Erythroblast (primary cell): ENCODE data around the gene NUP42.

ENCODE experiments used
- DNase-seq, 2 experiments: peaks; one replicate each; lab custom pipeline; 2025; lab: John Stamatoyannopoulos, UW
- GATA1 ChIP-seq: IDR thresholded peaks from 2 replicates; pipeline ENCODE4 v1.6.1; 2011; ENCODE audit warnings: low read depth, mild to moderate bottlenecking, control low read depth, low read length, moderate library complexity
- POLR2A ChIP-seq: IDR thresholded peaks from 2 replicates; pipeline ENCODE4 v1.6.1; 2011; ENCODE audit warnings: mild to moderate bottlenecking, low read length

The NUP42 gene, protein sequence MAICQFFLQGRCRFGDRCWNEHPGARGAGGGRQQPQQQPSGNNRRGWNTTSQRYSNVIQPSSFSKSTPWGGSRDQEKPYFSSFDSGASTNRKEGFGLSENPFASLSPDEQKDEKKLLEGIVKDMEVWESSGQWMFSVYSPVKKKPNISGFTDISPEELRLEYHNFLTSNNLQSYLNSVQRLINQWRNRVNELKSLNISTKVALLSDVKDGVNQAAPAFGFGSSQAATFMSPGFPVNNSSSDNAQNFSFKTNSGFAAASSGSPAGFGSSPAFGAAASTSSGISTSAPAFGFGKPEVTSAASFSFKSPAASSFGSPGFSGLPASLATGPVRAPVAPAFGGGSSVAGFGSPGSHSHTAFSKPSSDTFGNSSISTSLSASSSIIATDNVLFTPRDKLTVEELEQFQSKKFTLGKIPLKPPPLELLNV

DNA sequence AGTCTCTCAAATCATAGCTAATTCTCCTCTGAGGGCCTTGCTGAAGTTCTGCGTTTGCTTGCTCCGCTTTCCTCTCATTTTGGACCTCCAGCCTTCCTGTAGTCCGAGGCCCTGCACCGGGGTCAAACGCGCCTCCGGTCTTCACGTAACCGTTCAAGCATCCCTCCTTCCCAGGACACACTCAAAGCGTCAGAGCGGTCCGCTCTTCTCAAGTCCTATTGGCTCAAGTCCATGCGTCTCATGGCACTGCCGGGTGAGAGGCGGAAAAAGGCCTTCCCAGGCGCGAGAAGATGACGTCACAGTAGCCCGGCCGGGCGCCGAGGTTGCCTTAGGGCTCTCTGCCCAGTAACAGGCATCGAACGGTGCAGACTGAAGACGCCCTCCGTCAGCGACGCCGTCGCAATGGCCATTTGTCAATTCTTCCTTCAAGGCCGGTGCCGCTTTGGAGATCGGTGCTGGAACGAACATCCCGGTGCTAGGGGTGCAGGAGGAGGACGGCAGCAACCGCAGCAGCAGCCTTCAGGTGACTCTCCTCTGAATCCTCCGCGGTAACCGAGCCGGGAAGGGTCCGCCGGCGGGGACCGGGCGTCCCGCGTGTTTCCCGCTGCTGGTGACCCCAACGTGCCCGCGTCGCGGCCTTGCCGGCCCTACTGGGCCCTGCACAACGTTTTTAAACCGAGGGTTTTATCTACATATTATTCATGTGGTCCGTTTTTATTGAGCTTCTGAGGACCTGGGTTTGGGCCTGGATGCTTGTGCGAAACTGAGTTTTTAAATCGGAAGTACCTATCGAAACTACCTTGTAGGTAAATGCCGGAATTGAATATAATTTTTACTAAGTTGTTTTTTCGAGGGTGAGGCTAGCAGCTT is at the start of gene NUP42:
TSS of gene NUP42 (plus strand) at position 365 of the 870 bp plus-strand sequence. CDS start at position 403, 38 bp downstream.
- TF ChIP-seq GATA1 (no peak), POLR2A (peak; percentile 98)
- DNase-seq = peak; percentile 99 to 100

GRCh38 chr7:23133797-23134196 is 48.1 kb upstream of the NUP42 start:
- no peak for TF ChIP-seq POLR2A
- no peak for TF ChIP-seq GATA1
- no peak for DNase-seq

DNA sequence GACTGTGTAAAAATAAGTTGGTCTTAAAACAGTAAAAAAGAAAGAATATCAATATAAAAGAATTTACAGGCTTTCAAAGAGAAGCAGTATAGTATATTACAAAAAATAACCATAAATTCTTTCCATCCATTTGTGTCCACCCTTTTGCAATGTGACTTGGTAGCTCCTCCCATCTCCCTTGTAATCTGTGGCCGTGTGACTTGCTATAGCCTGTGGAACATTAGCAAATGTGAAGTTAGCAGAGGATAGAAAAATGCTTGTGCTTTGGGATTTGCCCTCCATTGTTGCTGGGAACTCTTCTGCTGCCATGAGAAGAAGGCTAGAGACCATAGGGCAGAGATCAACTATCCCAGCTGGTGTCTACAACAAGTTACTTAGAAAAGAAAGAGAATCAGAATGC is 46.1 kb upstream of the NUP42 start:
- TF ChIP-seq POLR2A = no peak
- TF ChIP-seq GATA1 = no peak
- no peak for DNase-seq

DNA sequence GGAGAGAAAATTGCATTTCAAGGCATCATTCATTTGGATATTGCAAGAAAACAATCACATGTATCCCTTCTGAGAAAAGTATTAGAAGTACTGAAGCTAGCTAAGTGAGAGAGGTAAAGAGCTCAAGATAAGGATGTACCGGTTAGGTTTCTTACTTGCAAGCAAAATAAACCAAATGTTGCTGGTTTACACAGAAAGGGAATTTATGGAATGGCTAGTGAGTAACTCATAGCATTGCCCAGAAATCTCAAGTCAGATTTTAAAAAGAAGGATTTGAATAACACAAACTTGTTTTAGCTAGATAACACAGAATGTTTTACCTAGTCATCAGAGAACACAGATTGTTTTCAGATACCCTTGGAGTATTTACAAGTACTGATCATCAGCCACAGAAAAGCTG is 45.6 kb upstream of the NUP42 start:
- TF ChIP-seq POLR2A (no peak), GATA1 (no peak)
- no peak for DNase-seq

DNA sequence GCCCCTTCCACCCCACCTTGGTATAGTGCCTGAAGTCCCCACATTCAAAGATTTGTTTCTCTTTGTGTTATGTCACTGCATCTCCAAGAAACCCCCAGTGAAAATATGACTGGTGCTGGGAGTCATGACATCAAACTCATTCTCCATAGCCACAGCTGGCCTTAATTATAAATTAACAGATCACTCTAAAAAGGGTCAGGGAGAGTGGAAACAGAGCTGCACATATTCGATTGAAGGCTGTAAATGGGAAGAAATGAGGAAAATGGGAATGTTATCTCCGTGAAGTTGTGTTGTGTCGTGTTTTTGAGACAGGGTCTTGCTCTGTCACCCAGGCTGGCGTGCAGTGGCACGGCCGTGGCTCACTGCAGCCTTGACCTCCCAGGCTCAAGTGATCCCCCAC is 24.2 kb upstream of the NUP42 start:
- TF ChIP-seq POLR2A (no peak), GATA1 (no peak)
- no peak for DNase-seq

- TF ChIP-seq GATA1 (no peak), POLR2A (no peak)
- DNase-seq = no peak
Measured at GRCh38 chr7:23158546-23158945, 23.3 kb upstream of the NUP42 start.

DNA sequence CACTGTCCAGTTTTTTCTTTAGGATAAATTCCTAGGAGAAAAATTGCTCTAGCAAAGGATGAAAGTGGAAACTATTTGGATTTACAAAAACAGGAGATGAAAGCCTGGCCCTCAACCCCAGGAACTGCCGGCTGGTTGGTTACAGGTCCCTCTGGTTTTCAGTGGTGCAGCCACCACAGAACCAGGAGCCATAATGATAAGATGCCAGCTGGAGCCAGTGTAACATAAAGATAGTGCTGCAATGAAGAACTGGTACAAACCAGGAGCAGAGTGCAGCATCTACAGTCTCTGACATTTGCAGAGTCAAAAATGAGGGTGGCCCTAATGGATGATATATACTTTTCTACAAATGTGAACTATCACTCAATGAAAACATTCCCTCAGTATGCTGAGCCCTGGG is 20.4 kb upstream of the NUP42 start:
- TF ChIP-seq POLR2A (no peak), GATA1 (no peak)
- peak; percentile 76 to 91 for DNase-seq

GRCh38 chr7:23164846-23165245 is 17.0 kb upstream of the NUP42 start:
- peak; percentile 56 to 84 for DNase-seq
- TF ChIP-seq POLR2A (no peak), GATA1 (no peak)

DNA sequence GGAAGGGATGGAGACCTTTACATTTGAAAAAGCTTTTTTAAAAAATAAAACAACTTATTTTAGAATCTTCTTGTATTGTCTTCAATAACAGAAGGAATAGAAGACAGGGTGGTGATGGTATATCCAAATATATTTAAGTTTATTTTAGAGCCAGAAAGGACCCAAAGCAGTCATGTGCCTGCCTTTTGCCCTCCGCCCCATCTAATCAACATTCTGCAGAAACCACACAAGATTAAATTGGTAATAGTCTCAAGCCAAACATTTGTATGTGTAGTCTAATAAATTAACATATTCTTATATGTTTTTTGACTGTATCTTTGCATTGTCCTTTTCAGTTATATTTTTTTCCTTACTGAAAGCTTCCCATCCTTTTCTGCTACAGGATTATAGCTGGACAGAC is 16.5 kb upstream of the NUP42 start:
- TF ChIP-seq POLR2A = no peak
- TF ChIP-seq GATA1 = no peak
- DNase-seq = peak; percentile 47 to 69

- peak in 1 of 2 experiments; percentile 7 for DNase-seq
Measured at GRCh38 chr7:23167691-23168090, 14.2 kb upstream of the NUP42 start.

DNA sequence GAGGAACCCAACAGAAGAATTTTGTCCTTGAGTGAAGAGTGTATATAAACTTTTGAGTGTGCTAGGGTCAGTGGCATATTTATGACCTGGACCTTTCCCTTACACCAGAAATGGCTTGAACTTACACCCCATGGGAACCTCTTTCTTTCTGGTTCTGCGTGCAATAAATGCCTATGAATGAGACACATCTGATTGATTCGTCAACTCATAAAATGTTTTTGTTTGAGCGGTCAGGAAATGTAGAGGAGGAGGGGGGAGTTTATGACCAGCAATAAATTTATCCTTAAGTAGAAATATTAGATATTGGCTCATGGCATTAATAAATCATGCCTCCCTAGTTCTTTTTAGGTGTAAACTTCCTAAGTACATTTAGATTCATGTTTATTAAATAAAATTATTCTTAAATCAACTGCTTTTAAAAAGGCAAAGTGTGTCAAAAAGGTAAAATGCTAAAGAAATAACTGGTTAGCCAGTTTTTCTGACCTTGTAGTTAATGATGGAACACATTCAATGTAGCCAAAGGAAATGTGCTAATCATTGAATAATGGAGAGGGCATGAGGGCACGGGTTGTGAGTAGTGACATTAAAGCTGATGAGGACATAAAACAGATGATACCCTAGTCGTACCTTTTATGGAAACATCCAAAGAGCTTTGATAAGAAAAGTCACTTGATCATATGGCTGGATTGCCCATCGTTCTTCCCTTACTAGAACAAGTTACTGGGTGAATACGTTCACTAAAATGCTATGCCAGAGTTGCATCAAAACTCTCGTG is 13.6 kb upstream of the NUP42 start:
- DNase-seq = no peak
- TF ChIP-seq POLR2A (no peak), GATA1 (no peak)

More at GRCh38 chr7:23167691-23168090, 14.2 kb upstream of the NUP42 start:
- TF ChIP-seq GATA1 (no peak), POLR2A (no peak)

DNA sequence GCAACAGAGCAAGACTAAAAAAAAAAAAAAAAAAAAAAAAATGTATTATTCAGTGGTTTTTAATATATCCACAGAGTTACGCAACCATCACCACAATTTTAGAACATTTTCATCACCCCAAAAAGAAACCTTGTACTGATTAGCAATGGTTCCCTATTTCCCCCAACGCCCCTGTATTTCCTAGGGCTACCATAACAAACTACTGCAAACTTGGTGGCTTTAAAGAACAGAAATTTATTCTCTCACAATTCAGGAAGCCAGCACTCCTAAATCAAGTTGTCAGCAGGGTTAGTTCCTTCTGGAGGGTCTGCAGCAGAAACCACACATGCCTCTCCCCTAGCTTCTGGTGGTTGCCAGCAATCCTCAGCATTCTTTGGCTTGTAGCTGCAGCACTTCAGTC is 5.9 kb upstream of the NUP42 start:
- no peak for DNase-seq
- no peak for TF ChIP-seq GATA1
- no peak for TF ChIP-seq POLR2A

GRCh38 chr7:23183279-23184012 is 1.6 kb downstream of the NUP42 start:
- peak; percentile 12 to 38 for DNase-seq
- TF ChIP-seq GATA1 (no peak), POLR2A (no peak)
